GM23338 (cell line): ENCODE measurements around the gene AGAP1. TPM values are rescaled to one million over a fixed set of nuclear protein-coding genes. Genes with fewer than 3 reads are reported as not detected.

ENCODE experiments used
- ATAC-seq: fragments of 200-7000 bp; cut with Tn5 transposase; 3 replicates; pipeline ENCODE4 v1.9.1; 2020
- DNase-seq: peaks from one replicate; pipeline ENCODE4 v3.0.0-alpha.2; 2015; ENCODE audit warnings: low spot score
- H2AFZ ChIP-seq: fragments of 200-600 bp; sonication (generic); 2 replicates; pipeline ENCODE4 v1.8.0; 2016; ENCODE audit warnings: antibody characterized with exemption, mild to moderate bottlenecking, moderate library complexity
- H3F3A ChIP-seq: fragments of 200-600 bp; sonication (generic); replicated peaks from 2 replicates; pipeline ENCODE4 v1.8.0; 2017; ENCODE audit warnings: antibody characterized with exemption, mixed run types, low read depth
- H3K27ac ChIP-seq: fragments of 200-600 bp; sonication (generic); 2 replicates; pipeline ENCODE4 v1.6.1; 2016; ENCODE audit warnings: low read depth
- H3K27me3 ChIP-seq: fragments of 200-600 bp; sonication (generic); 2 replicates; pipeline ENCODE4 v1.8.0; 2016; ENCODE audit warnings: mild to moderate bottlenecking, mixed run types, moderate library complexity; ENCODE audit not compliant: insufficient read depth
- H3K36me3 ChIP-seq: fragments of 200-600 bp; sonication (generic); 2 replicates; pipeline ENCODE4 v1.8.0; 2016; ENCODE audit warnings: mild to moderate bottlenecking; ENCODE audit not compliant: insufficient read depth
- H3K4me1 ChIP-seq: fragments of 200-600 bp; sonication (generic); 2 replicates; pipeline ENCODE4 v1.8.0; 2016; ENCODE audit warnings: mild to moderate bottlenecking, moderate library complexity; ENCODE audit not compliant: insufficient read depth
- H3K4me2 ChIP-seq: fragments of 200-600 bp; sonication (generic); 2 replicates; pipeline ENCODE4 v1.7.1; 2017; ENCODE audit warnings: mixed run types
- H3K4me3 ChIP-seq: fragments of 200-600 bp; sonication (generic); 2 replicates; pipeline ENCODE4 v1.6.1; 2016; ENCODE audit warnings: mixed run types
- H3K79me2 ChIP-seq: fragments of 200-600 bp; sonication (generic); replicated peaks from 2 replicates; pipeline ENCODE4 v1.8.0; 2017; ENCODE audit warnings: mild to moderate bottlenecking; ENCODE audit not compliant: insufficient read depth
- H3K9me2 ChIP-seq: fragments of 200-600 bp; sonication (generic); 2 replicates; pipeline ENCODE4 v1.8.0; 2017; ENCODE audit not compliant: insufficient read depth
- H4K20me1 ChIP-seq: fragments of 200-600 bp; sonication (generic); replicated peaks from 2 replicates; pipeline ENCODE4 v1.8.0; 2017; ENCODE audit warnings: mild to moderate bottlenecking; ENCODE audit not compliant: insufficient read depth
- H3K27ac Mint-ChIP-seq: 2 replicates; pipeline ENCODE4 v1.8.0; 2020; ENCODE audit warnings: inconsistent platforms, mild to moderate bottlenecking, moderate library complexity, mixed read lengths
- H3K27me3 Mint-ChIP-seq: 3 replicates; pipeline ENCODE4 v1.8.0; 2022; ENCODE audit warnings: low read depth, mild to moderate bottlenecking, moderate library complexity, mixed read lengths, inconsistent platforms; ENCODE audit not compliant: insufficient read depth, poor library complexity
- H3K36me3 Mint-ChIP-seq: 3 replicates; pipeline ENCODE4 v1.8.0; 2021; ENCODE audit warnings: low read depth, mild to moderate bottlenecking, inconsistent platforms, moderate library complexity, mixed read lengths
- H3K4me1 Mint-ChIP-seq: 3 replicates; pipeline ENCODE4 v1.8.0; 2020; ENCODE audit warnings: mild to moderate bottlenecking, inconsistent platforms, mixed read lengths
- H3K4me3 Mint-ChIP-seq: 3 replicates; pipeline ENCODE4 v1.8.0; 2021; ENCODE audit warnings: moderate library complexity, mild to moderate bottlenecking, inconsistent platforms, mixed read lengths
- H3K9me3 Mint-ChIP-seq: 3 replicates; pipeline ENCODE4 v1.8.0; 2020; ENCODE audit warnings: moderate library complexity, mild to moderate bottlenecking, inconsistent platforms, mixed read lengths
- CREB1 ChIP-seq: fragments of 250-450 bp; sonication (Bioruptor Pico); IDR thresholded peaks from 2 replicates; pipeline ENCODE4 v1.5.0; 2020; ENCODE audit warnings: low read depth, mild to moderate bottlenecking, moderate library complexity
- CTCF ChIP-seq, 2 experiments: fragments of 200-600 bp in 1 of 2; sonication (generic) in 1 of 2; conservative IDR thresholded peaks; 2 replicates each; pipeline versions ENCODE4 v1.5.1 to v1.6.1; 2016 to 2017; ENCODE audit warnings: antibody characterized with exemption in 2 of 2, low read depth in 2 of 2, mild to moderate bottlenecking in 2 of 2, moderate library complexity in 1 of 2
- ETS1 ChIP-seq: IDR thresholded peaks from 2 replicates; pipeline ENCODE4 v1.6.1; 2016; ENCODE audit warnings: antibody characterized with exemption
- EZH2 ChIP-seq: fragments of 200-600 bp; sonication (generic); IDR thresholded peaks from one replicate; pipeline ENCODE4 v1.8.0; 2017; ENCODE audit warnings: antibody characterized with exemption, mild to moderate bottlenecking, low read depth; ENCODE audit not compliant: unreplicated experiment
- EZH2phosphoT487 ChIP-seq: fragments of 200-600 bp; sonication (generic); IDR thresholded peaks from one replicate; pipeline ENCODE4 v1.8.1; 2018; ENCODE audit warnings: antibody characterized with exemption; ENCODE audit not compliant: unreplicated experiment
- JUNB ChIP-seq: IDR thresholded peaks from one replicate; pipeline ENCODE4 v1.6.1; 2016; ENCODE audit warnings: antibody characterized with exemption; ENCODE audit not compliant: unreplicated experiment
- NANOG ChIP-seq: IDR thresholded peaks from 2 replicates; pipeline ENCODE4 v1.6.1; 2016; ENCODE audit warnings: antibody characterized with exemption, borderline replicate concordance
- POLR2AphosphoS5 ChIP-seq: IDR thresholded peaks from 2 replicates; pipeline ENCODE4 v1.6.1; 2016; ENCODE audit warnings: antibody characterized with exemption, low read depth
- REST ChIP-seq: IDR thresholded peaks from one replicate; pipeline ENCODE4 v1.6.1; 2018; ENCODE audit warnings: antibody characterized with exemption; ENCODE audit not compliant: unreplicated experiment
- STAT1 ChIP-seq: IDR thresholded peaks from one replicate; pipeline ENCODE4 v1.6.1; 2016; ENCODE audit warnings: antibody characterized with exemption; ENCODE audit not compliant: unreplicated experiment
- ZNF114 ChIP-seq: fragments of 250-450 bp; sonication (Bioruptor Pico); IDR thresholded peaks from 2 replicates; pipeline ENCODE4 v1.5.0; 2020; ENCODE audit warnings: mild to moderate bottlenecking, moderate library complexity
- ZNF331 ChIP-seq: fragments of 250-450 bp; sonication (Bioruptor Pico); IDR thresholded peaks from 2 replicates; pipeline ENCODE4 v1.5.0; 2020; ENCODE audit warnings: low read depth, mild to moderate bottlenecking, moderate library complexity
- ZNF462 ChIP-seq: fragments of 250-450 bp; sonication (Bioruptor Pico); IDR thresholded peaks from 2 replicates; pipeline ENCODE4 v1.5.0; 2020; ENCODE audit warnings: mild to moderate bottlenecking, moderate library complexity
- polyA plus RNA-seq: library from polyadenylated mRNA; unstranded; fragments of >200 nt; fragmentation: Nextera tagmentation; extraction: Ambion mirVana; gene quantifications from 2 replicates; pipeline ENCODE4 v1.2.1, GENCODE V29; 2016
- total RNA-seq: library from RNA; depleted of rRNA; stranded (reverse); fragments of >200 nt; shearing (Covaris generic); gene quantifications from 2 replicates; pipeline ENCODE4 v1.2.3, GENCODE V29; 2014

The AGAP1 gene
- total and polyA plus RNA-seq, 2 experiments from 2014 or later, result 13.3 to 27.9 TPM

GRCh38 chr2:236173036-236173728 is 679.3 kb downstream of the AGAP1 start:
- peaks cover 35% of the 10 kb centered on the region for H3F3A ChIP-seq
- H3K79me2 ChIP-seq, result no peaks in the 10 kb centered on the region
- H4K20me1 ChIP-seq, result peaks cover 17% of the 10 kb centered on the region; the same call in 1 of the 2 replicates
- H3K27ac ChIP-seq, result no peak overlapping the region
- ATAC-seq (peak; percentile 3), DNase-seq (peak; percentile 67)
- TF ChIP-seq JUNB (no peak), REST (no peak), ZNF462 (CRISPR knock-in tag) (no peak), NANOG (no peak), EZH2phosphoT487 (peak; percentile 21), EZH2 (peak; percentile 59), POLR2AphosphoS5 (no peak), CREB1 (CRISPR knock-in tag) (no peak), ZNF331 (no peak), CTCF (conservative IDR thresholded peaks at IDR 0.05; ENCODE audit: low read depth in 2 of 2) (no peak), ZNF114 (no peak), STAT1 (no peak), ETS1 (no peak)
- peak overlapping the region; percentile 53 for H3K4me3 Mint-ChIP-seq
- no peak overlapping the region for H2AFZ ChIP-seq
- peaks cover 88% of the 10 kb centered on the region for H3K27me3 Mint-ChIP-seq
- peaks cover 64% of the 10 kb centered on the region for H3K4me1 Mint-ChIP-seq
- H3K36me3 ChIP-seq, result no peaks in the 10 kb centered on the region
- peak overlapping the region; percentile 69 for H3K4me3 ChIP-seq
- H3K4me2 ChIP-seq, result peak overlapping the region; percentile 73
- peaks cover 70% of the 10 kb centered on the region for H3K4me1 ChIP-seq
- no peaks in the 10 kb centered on the region; the same call in 2 of the 3 replicates for H3K9me3 Mint-ChIP-seq
- H3K27me3 ChIP-seq, result peaks cover 98% of the 10 kb centered on the region
- no peak overlapping the region for H3K27ac Mint-ChIP-seq
- no peaks in the 10 kb centered on the region for H3K9me2 ChIP-seq
- no peaks in the 10 kb centered on the region for H3K36me3 Mint-ChIP-seq
